ENCODE measurements around the gene RSPO3.

DNA sequence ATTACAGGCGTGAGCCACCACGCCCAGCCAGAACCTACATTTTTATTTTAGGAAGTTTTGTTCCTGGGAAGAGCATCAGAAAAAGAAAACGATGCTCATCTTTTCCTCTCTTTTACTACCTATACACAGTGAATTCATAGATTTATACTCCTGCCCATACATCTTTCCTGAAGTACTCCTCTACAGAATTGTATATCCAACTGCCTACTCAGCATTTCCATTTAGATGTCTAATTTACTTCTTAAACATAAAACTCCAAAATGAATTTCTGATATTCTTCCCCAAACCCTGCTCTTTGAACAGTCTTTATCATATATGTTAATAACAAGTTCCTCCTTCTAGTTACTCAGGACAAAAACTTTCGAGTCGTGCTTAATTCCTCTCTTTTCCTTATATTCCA, 39.8 kb upstream of the RSPO3 start:
- no peak for TF ChIP-seq POLR2A (IDR thresholded peaks at IDR 0.05)
- TF ChIP-seq, protein P1, sequence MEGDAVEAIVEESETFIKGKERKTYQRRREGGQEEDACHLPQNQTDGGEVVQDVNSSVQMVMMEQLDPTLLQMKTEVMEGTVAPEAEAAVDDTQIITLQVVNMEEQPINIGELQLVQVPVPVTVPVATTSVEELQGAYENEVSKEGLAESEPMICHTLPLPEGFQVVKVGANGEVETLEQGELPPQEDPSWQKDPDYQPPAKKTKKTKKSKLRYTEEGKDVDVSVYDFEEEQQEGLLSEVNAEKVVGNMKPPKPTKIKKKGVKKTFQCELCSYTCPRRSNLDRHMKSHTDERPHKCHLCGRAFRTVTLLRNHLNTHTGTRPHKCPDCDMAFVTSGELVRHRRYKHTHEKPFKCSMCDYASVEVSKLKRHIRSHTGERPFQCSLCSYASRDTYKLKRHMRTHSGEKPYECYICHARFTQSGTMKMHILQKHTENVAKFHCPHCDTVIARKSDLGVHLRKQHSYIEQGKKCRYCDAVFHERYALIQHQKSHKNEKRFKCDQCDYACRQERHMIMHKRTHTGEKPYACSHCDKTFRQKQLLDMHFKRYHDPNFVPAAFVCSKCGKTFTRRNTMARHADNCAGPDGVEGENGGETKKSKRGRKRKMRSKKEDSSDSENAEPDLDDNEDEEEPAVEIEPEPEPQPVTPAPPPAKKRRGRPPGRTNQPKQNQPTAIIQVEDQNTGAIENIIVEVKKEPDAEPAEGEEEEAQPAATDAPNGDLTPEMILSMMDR (IDR thresholded peaks at IDR 0.05) = no peak
